HG03196 (cell line): ENCODE measurements around the gene DAPK1.

Experiments used
- ATAC-seq: cut with Tn5 transposase; IDR thresholded peaks from one replicate; pipeline ENCODE4 v1.9.1; 2021; ENCODE audit not compliant: unreplicated experiment

DAPK1 gene

GRCh38 chr9:87638292-87638691 is 140.6 kb downstream of the DAPK1 start:
- no peak for ATAC-seq

- ATAC-seq: no peak
These were observed 142.3 kb downstream of the DAPK1 start for GRCh38 chr9:87639949-87640348.

- ATAC-seq: no peak
These were observed 142.7 kb downstream of the DAPK1 start for GRCh38 chr9:87640385-87640795.

GRCh38 chr9:87641067-87641466 is 143.4 kb downstream of the DAPK1 start:
- ATAC-seq: no peak

- no peak for ATAC-seq
These were observed 144.9 kb downstream of the DAPK1 start for GRCh38 chr9:87642330-87643106.

- no peak for ATAC-seq
These were observed 145.5 kb downstream of the DAPK1 start for GRCh38 chr9:87643107-87643650.

GRCh38 chr9:87643778-87644570 is 146.3 kb downstream of the DAPK1 start:
- no peak for ATAC-seq

GRCh38 chr9:87644659-87645058 is 147.0 kb downstream of the DAPK1 start:
- no peak for ATAC-seq

- ATAC-seq: no peak
These were observed 148.9 kb downstream of the DAPK1 start for GRCh38 chr9:87646546-87646945.

GRCh38 chr9:87647114-87647513 is 149.4 kb downstream of the DAPK1 start:
- no peak for ATAC-seq

GRCh38 chr9:87648606-87649005 is 150.9 kb downstream of the DAPK1 start:
- ATAC-seq: no peak

- ATAC-seq: no peak
These were observed 153.1 kb downstream of the DAPK1 start for GRCh38 chr9:87650611-87651295.

- no peak for ATAC-seq
These were observed 153.8 kb downstream of the DAPK1 start for GRCh38 chr9:87651431-87651830.

- ATAC-seq: no peak
These were observed 156.3 kb downstream of the DAPK1 start for GRCh38 chr9:87653941-87654340.

GRCh38 chr9:87655731-87656130 is 158.1 kb downstream of the DAPK1 start:
- no peak for ATAC-seq

GRCh38 chr9:87656485-87656884 is 158.8 kb downstream of the DAPK1 start:
- no peak for ATAC-seq

- no peak for ATAC-seq
These were observed 159.5 kb downstream of the DAPK1 start for GRCh38 chr9:87657190-87657589.

GRCh38 chr9:87657893-87658292 is 160.2 kb downstream of the DAPK1 start:
- ATAC-seq: no peak

GRCh38 chr9:87658511-87658910 is 160.8 kb downstream of the DAPK1 start:
- ATAC-seq: no peak

GRCh38 chr9:87659534-87660419 is 162.1 kb downstream of the DAPK1 start:
- no peak for ATAC-seq
